Measurements from ENCODE around the gene PCK1.

PCK1 gene

DNA sequence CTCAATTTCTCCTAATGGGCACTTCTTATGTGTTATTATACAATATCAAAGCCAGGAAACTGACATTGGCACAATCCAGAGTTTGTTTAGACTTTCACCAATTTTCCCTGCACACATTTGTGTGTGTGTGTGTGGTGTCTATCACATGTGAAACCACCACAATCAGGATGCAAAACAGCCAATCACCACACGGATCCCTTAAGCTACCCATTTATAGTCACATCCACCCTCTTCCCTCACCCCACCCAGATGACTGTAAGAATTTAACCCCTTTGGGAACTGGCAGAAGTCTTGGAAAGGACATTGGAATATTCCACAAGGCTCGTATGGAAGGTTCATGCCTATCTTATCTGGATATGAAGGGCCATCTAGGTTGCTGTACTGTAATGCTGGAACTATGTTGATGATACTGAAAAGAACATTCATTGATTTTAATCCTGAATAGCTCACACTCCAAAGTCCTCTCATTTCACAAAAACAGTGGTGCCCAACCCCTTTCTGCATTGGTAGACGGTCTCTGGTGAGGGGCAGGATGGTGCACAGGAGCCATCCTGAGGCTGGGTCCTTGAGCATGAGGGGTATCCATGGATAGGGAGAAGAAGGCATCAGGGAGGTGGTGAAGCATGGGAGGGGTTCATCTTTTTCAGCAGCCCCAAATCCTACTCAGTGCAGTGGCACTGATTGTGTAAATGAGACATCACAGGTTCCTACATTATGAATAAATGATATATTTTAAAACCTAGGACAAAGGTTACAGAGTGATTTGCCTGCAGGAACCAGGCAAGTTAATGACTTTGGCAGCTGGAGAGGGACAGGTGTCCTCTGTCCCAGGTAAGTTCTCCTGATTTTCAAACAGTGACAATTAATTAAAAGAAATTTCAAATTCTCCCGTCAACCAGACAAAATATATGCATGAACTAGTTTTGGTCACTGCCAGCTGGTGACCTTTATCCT is 23.9 kb upstream of the PCK1 start:
- DNase-seq = no peak

DNA sequence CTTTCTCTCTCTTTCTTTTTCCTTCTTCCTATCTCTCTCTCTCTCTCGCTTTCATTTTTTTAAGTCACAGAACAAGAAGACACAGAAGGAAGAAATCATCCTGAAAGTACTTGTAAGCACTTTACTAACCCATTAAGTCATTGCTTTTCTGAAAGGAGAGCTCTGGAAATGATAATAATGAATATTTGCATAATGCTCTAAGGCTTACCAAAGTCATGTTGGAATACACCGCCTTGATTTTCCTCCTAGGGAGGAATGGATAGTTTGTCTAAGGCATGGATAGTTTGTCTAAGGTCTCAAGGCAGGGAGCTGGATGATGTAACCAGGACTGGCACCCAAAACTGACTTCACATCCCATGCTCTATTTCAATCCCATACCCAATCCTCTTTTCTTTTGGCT is 23.1 kb upstream of the PCK1 start:
- DNase-seq = no peak

DNA sequence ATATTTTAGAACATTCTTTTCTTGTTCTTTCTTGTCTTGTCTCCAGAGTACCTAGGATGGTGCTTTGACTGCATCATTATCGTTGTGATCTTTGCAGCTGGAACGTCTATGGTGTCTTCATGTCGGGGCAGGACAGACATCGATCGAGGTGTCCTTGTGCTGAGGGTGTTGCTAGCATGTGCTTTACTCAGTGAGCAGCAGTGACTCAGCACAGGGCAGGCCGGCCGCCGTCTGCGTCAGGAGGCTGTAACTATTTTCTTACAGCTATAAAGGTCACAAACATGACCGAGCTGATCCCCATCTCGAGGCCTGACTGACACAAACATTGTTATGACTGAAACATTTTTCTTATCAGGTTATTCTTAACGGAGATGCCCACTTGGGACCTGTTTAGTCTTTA is 21.0 kb upstream of the PCK1 start:
- DNase-seq = no peak

DNA sequence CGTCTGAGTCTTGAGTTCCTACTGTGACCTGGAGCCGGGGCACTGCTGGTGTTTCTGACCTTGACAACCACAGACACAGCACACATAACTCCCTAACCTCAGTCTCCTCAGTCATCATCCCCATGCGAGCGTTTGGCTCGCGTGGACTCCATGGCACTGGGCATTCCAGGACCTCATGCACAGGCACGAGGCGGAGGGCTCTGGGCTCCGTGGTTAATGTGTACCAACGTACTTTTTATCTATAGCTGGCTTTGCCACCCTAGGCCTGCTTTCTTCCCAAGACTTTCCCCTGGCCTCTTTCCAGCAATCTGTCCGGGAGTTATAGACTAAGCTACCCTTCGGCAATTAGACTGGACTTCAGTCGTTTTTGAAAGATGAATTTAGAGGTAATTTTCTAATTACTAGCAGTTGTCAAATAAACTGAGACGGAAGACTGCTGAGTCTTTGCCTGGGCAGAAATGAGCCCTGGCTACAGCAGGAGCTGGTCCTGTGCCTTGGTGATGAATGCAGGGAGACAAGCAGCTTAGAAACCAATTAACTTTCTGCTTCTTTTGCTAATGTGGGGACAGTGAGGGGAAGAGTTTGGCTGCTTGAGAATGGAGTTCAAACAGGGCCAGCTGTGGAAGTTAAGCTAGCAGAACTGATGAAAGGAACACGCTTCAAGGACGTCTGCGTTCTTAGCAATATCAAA is 19.9 kb upstream of the PCK1 start:
- DNase-seq = no peak

DNA sequence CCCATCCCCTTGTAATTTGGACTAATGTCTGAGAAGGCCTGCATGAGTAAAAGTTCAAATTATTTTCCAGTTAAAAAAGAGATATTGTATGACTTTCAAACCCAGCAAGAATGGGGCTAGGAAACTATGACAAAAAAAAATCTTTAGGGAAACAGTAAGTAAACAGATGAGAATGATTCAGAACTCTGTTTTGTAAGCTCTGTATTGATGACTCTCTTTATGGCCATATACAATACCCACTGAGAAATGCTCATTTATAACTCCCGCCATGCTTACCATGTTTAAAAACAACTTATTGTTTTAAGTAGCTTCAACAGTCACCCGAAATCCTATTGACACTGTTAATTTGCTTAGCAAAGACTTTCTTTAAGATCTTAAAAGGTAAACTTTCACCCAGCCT is 17.2 kb upstream of the PCK1 start:
- no peak for DNase-seq

DNA sequence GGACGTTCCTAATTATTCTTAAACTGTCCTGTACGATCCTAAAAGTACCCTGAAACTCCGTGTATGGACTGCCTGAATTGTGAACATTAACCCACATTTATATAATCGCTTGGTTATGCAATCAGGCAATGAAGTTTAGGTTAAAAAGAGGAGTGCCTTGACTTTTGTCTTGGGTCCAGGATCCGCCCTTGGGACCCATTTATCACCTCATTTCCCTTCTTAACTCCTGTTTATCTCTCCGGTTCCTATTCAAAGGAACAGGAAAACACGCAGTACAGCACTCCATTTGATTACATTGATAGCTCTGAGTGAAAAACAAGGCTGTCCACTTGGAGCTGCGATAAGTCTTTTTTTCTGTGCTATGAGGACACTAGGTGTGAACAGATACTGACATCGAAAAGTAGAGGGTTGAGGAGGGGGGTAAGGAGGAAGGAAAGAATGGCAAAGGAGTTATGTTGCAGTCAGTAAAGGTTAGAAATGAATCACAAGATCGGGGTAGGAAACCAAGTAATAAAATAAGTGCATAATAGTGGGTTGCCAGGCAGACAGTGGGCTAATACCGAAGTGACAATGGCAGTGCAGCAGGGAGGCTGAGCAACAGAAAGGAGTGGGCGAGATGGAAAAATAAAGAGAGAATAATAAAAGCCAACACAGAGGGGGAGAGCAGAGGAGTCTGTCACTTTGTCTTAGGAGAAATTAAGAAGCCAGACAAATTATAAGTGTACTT is 15.9 kb upstream of the PCK1 start:
- no peak for DNase-seq

DNA sequence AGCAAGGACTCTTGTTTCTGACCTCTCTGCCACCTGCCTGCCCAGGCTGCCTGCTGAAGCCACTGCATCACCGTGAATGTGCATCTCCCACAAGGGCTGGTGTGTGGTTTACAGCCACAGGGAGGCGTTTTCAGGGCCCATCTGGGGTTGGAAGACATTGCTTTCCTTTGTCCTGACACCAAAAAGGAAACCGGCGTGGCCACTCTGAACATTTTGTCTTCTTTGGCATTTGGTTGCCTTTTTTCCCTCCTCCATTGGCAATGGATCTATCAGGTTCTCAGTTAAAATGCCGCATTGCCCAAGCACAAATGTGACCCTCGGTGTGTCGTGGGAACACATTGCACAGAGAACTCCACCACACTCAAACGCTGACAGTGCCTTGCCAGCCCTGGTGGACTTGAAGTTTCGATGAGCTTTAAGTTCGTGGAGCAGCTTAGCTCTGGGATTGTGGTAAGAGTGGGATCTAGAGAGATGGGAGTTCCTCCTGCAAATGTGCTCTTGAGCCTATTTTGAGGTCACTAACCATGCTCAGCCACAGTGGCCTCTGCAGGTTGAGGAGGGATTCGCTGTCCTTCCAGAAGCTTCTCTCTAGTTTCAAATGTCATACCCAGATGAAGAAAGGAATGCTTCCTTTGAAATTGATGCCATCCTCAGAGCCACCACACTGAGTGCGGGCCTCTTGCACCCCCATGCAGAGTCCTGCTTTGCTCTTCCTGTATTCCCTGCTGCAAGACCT is 14.8 kb upstream of the PCK1 start:
- no peak for DNase-seq

DNA sequence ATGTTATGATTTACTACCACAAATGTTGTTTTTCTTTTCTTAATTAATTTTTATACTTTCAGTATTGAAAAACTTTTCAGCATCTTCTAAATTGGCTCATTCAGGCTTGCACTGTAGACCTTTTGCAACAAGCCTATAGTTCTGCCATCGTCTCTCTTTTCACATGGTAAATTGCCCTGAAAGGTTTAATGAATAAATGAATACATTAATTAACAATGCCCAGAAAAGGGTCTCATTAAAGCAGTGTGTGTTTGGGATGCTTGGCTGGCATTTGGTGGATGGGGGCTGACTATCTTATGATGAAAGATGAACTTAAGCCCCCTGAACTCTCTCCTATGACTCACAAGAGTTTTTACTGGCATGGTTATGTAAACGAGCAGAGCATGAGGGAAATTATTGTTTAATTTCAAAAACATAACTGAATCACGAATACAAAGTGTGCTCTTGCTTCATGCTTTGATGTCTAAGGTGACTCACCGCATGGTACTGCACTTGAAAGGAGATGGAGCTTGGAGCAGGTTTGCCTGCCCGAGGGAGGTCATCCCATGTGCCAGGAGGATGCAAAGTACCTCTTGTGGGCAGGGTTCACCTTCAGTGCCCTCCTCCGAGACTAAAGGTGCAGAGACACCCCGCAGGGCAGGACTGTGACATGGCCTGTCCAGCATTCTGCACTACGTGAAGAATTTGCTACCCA is 13.8 kb upstream of the PCK1 start:
- no peak for DNase-seq

DNA sequence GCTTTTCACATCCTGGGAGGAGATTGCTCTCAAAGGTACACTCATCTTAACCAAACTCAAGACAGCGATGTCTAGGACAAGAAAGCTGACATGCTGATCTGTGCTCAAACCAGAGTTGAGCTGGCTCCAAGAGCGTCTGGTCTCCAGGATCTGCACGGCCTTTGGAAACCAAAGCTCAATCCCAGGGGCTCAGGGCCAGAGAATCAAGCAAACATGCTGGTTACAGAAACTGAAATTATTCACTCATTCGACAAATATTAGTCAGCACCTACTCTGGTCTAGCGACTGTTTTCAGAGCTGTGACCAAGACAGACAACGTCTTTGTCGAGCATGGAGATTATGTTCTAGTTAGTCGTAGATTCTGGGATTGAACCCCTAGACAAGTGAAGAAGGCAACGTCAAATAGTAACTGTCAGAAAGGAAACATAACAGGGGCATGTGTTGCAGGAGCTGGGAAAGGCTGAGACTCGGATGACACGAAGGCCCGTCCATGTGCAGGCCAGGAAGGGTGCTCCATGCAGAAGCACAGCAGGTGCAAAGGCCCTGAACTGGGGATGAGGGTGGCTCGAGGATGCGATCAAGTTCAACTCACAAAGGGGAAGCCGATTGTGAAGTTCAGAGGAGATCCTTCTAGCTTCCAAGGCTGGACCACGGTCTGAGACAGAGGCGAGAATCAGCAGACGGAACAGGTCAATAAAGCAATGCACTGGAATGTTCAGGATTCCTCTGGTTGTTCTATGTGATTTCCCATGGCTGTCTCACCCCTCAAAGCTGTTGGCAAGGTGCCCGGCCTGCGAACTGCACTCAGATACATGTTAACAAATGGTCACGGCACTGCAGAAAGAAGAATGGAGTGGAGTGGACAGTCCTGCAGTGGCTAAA is 12.5 kb upstream of the PCK1 start:
- DNase-seq = no peak

DNA sequence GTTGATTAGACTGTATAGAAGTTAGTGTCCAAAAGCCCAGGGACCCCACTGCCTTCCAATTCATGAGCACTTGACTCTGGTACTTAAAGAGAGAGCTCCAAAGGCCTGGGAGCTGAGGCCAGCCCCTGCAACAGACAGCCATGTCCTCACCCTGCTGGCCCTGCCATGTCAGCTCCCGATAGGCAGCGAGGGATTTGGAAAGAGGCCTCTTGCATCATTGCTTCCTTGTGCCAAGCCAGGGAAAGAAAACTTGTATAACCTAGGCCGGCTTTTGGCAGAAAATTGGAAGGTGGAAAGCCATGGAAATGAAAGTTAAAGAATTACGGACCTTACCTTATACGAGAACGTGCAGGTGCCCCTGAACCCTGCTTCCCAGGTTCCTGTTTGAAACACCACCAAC is 8.4 kb upstream of the PCK1 start:
- no peak for DNase-seq

DNA sequence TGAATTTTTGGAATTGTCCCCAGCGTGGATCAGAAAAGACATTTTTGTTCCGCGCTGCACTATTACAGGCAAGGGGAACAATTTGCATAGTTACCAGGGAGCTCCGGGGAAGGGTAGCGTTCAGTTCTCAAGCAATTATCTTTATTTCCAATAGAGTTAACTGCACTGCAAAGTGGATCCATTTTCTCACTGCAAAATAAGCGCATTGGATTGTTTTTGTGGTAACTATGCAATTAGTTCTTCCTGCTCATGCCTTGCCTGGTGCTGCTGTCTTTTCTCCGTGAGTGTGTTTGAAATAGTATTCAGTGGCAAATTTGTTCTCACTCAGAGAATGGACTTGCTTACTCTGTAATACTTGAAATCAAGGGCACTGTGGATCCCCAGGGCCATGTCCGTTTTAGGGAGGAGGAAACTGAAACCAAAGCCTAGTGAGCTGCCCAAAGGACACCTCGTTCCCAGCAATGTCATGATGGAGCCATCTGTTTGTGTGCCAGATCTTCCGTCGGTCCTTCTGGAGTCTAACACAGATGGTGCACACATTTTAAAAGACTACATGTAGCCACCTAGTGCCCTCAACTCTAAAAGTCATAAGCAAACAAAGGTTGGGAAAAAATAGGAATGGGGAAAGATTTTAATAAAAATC is 7.4 kb upstream of the PCK1 start:
- DNase-seq = no peak

DNA sequence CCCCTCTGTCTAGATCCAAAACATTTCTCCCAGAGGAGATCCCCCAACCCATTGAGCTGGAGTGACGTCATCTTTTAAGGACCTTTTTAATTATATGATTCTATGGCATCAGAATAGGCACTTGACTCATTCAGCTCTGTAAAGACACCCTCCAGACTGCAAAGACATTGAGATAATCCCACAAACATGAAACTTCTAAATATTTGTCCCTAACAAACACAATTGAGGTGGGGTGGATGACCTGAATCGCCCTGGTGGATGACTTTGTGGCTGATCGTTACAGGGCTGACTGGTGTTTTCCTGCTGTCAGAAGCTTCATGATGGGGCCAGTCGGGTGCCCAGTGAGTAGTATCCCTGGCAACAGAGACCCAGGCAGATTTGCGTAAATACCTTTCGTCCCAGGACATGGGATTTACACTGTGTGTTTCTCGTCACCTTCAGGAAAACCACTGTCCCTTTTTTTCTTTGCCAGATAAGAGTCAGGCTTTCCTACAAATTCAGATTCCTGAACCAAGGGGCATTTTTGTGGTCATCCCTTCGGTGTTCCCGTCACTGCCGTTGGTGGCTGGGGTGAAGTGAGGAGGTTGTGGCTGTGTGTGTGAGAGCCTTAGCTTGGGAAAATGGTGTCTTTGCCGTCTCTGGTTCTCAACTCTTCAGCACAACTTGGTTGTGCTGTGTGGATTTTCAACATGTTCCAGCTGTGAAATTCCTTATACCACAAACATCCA is 5.3 kb upstream of the PCK1 start:
- DNase-seq = no peak

DNA sequence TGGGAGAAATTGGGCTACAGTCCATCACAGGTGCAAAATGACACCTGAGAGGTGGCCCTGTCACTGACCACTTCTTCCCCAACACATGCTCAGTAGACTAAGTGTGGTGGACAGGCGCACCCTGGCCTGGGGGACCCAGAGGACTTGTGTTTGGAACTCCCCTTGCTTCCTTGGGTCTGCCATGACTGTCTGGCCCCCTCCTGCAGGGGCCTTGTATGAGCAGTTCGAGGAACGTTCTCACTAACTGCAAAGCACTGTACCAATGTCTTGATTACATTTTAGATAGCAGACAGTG is 4.0 kb upstream of the PCK1 start:
- DNase-seq = no peak

DNA sequence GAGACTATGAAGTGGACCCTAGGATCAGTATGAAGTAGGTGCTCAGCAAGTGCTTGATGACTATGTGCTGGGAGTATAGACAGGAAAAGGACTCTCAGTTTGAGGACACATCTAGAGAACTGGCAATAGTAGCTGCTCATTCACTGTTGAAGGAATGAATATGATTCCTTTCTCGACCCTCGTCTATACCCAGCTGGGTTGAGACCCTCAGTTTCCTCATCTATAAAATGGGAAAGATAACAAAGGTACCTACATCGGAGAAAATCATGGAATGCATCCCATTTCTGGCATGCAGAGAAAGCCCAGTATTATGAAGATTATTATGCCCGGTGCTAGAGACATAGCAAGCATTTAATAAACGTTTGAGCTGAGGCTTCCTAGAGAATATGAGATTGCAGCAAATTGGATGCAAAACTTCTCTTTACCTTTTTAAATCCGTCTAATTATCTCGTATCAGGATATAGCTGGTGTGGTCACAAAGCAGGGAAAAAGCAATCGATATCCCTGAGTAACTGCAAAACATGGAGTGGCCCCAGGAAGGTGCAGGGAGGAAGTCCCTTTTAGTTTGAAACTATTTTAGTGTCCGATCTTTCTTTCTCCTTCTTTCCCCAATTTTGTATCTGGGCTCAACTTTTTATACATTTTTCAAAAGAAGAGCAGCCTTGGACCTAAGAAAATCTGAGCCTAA is 2.8 kb upstream of the PCK1 start:
- DNase-seq = no peak

DNA sequence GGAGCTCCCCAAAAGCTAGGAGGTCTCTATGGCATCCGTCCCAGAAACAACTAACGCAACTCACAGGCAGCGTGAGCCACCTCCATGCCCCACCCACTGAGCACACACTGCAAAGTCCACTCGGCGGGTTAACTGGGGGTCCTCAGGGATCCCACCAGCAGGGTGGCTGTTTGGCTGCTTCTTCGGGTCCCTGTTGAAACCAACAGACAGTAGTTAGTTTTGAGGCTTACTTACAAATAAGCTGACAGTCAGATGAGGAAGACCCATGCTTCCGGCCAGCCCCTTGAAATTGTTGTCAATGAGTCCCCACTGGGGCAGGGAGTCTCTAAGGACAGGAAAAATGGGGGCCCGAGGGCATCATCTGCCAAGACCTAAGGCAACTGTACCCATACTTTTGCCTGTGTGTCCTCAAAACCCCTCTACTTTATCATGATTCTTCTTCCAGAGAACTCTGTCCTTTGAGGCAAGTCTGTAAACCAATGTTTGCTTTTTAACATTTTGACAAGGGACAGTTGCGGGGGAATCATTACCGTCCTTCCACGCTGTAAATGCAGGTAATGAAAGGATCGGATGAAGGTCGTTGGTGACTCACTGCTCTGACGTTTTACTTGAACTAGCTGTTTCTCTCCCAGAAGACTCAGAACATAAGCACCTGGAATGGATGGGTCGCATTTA is 2.2 kb upstream of the PCK1 start:
- no peak for DNase-seq

DNA sequence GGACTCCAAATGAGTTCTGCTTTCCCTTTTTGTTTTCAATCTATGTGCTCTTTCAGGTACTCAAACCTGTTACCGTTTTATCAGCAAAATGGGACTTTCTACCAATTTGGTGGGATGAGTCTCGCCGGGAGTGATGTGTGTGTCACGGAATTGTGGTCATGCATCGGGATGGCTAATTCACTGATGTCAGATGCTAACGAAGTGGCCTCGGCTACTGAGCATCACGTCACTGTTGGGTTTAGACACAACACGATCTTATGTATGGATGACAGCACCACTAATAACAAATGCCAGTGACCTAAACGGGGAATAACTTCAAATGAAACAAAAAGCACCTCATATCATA is 1.6 kb upstream of the PCK1 start:
- DNase-seq = no peak

DNA sequence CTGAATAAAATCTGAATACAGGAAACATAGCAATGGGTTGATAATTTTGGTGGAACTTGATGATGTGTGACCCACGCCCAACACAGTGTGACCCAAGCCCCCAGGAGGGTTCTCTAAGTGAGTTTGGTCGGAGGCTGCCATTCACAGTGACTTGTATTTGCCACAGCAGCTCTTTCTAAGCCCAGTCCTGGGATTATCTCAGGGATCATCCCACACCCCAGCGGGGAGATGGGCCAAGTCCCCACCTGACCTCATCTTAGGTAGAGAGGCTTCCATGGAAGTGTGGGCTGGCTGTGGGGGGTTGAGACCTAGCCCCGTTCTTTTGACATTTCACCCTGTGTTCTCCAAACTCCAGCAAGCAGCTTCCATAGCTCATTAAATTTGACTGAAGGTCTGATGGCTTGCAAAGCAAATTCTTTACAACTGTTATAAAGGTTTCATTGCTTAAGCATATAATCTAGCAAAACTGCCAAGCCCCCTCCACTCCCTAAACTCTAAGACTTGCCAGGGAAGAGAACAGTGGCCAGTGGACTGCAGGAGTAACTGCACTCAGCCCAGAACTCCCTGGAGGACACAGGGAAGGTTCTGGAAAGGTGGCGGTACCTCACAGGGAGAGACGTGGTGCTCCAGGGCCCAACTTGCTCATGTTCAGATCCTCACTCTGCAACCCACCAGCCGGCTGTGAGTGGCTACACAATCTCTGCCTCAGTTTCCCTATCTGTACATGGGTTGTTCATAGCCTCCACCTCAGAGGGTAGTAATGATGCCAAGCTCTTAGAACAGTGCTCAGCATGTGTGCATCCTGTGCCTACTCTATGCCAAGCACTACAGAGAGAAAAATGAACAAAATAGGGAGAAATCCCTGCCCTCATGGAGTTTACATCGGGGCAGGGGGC is 1.0 kb upstream of the PCK1 start:
- no peak for DNase-seq
